Kidney (tissue), 14 donors: ENCODE data around the gene FARS2. TPM values are rescaled to one million over a fixed set of nuclear protein-coding genes. Genes with fewer than 3 reads are reported as not detected.

Experiments
- DNase-seq, 5 donors: peaks; one replicate each; pipeline ENCODE4 v3.0.0-alpha.2; 2013 to 2020
- FAIRE-seq: peaks from 2 replicates; lab custom pipeline; 2012; peaks lifted over from hg19 to GRCh38; lab: Jason Lieb, UNC
- H3K27ac ChIP-seq, 2 donors: one replicate each; pipeline ENCODE4 v1.7.0; 2013; ENCODE audit warnings: low read depth in 2 of 2, low read length in 2 of 2, inconsistent platforms in 1 of 2
- H3K27me3 ChIP-seq: one replicate; pipeline ENCODE4 v1.7.1; 2013; ENCODE audit warnings: low read length, inconsistent platforms; ENCODE audit not compliant: control insufficient read depth, insufficient read depth
- H3K36me3 ChIP-seq, 3 donors: one replicate each; pipeline versions ENCODE4 v1.7.0 to v1.7.1; 2013; ENCODE audit warnings: low read length in 3 of 3, control low read depth in 1 of 3, inconsistent platforms in 1 of 3; ENCODE audit not compliant: insufficient read depth in 3 of 3, control insufficient read depth in 2 of 3
- H3K4me1 ChIP-seq, 3 donors: one replicate each; pipeline versions ENCODE4 v1.7.0 to v1.7.1; 2013; ENCODE audit warnings: low read length in 3 of 3, inconsistent platforms in 1 of 3, low read depth in 1 of 3; ENCODE audit not compliant: control insufficient read depth in 2 of 3, insufficient read depth in 2 of 3
- H3K4me3 ChIP-seq, 3 donors: one replicate each; pipeline versions ENCODE4 v1.7.0 to v1.8.1; 2013; ENCODE audit warnings: low read length in 3 of 3, control low read depth in 1 of 3, inconsistent platforms in 1 of 3
- H3K9ac ChIP-seq, 3 donors: one replicate each; pipeline versions ENCODE4 v1.7.0 to v1.7.1; 2013; ENCODE audit warnings: low read length in 3 of 3, control low read depth in 1 of 3, inconsistent platforms in 1 of 3
- H3K9me3 ChIP-seq, 3 donors: one replicate each; pipeline versions ENCODE4 v1.7.0 to v1.7.1; 2013; ENCODE audit warnings: low read length in 3 of 3, control low read depth in 1 of 3, inconsistent platforms in 1 of 3; ENCODE audit not compliant: control insufficient read depth in 2 of 3, insufficient read depth in 1 of 3
- CTCF ChIP-seq: IDR thresholded peaks from 3 replicates; pipeline ENCODE4 v1.5.1; 2012; ENCODE audit warnings: mild to moderate bottlenecking, moderate library complexity, borderline replicate concordance; ENCODE audit not compliant: insufficient read depth; ENCODE audit errors: extremely low read depth
- intact Hi-C: fragments of 100-400 bp; cut with DNase I; formaldehyde crosslinking; loops from one replicate; pipeline ENCODE4 v1.11.1; 2022
- polyA plus RNA-seq: library from polyadenylated mRNA; stranded (reverse); fragments of 350-450 nt; fragmentation: Illumina TruSeq; extraction: RNeasy Lipid Tissue Mini Kit (QIAGEN cat#74804); gene quantifications from one replicate; pipeline ENCODE4 v1.2.3, GENCODE V29; 2014; ENCODE audit warnings: low read depth, low replicate concordance; ENCODE audit not compliant: insufficient read depth
- total RNA-seq: library from RNA; stranded (reverse); fragmentation: NEBNext Ultra II Directional; extraction: Animal tissue kit (Norgen Biotek cat#: 25700); gene quantifications from one replicate; pipeline ENCODE4 v1.2.1, GENCODE V29; 2021
- donor health status: control.
- donor health status: control.
- donor health status: control.
- donor health status: control.
- donor health status: control.
- donor health status: DM: yes; HTN: yes; CAD: no.
- donor health status: Normal renal cell carcinoma (clear cell type).

Gene FARS2
- total and polyA plus RNA-seq, 2 donors from 2014 or later: 22.1 to 24.8 TPM

- no peak overlapping the region for H3K27ac ChIP-seq
- no peak for TF ChIP-seq CTCF
- no peaks in the 10 kb centered on the region for H3K4me1 ChIP-seq
- H3K9me3 ChIP-seq: peaks cover 0 to 6% (median 0%) of the 10 kb centered on the region in 3 donors
- DNase-seq (no peak), FAIRE-seq (no peak)
- no peak overlapping the region for H3K4me3 ChIP-seq
- H3K9ac ChIP-seq: no peak overlapping the region
- no peaks in the 10 kb centered on the region for H3K36me3 ChIP-seq
- no peaks in the 10 kb centered on the region for H3K27me3 ChIP-seq
- intact Hi-C loops: no loop called here
These were observed 141.8 kb downstream of the FARS2 start for GRCh38 chr6:5403076-5403475.

GRCh38 chr6:5403609-5404008 is 142.3 kb downstream of the FARS2 start:
- no peak overlapping the region for H3K27ac ChIP-seq
- FAIRE-seq (no peak), DNase-seq (no peak)
- H3K9me3 ChIP-seq: peaks cover 0 to 6% (median 0%) of the 10 kb centered on the region in 3 donors
- no peak overlapping the region for H3K9ac ChIP-seq
- no peak for TF ChIP-seq CTCF
- H3K36me3 ChIP-seq: no peaks in the 10 kb centered on the region
- H3K27me3 ChIP-seq: no peaks in the 10 kb centered on the region
- intact Hi-C loops: no loop called here
- H3K4me1 ChIP-seq: no peaks in the 10 kb centered on the region
- no peak overlapping the region for H3K4me3 ChIP-seq

- Histone ChIP-seq H3K4me1 (no peaks in the 10 kb centered on the region), H3K9ac (no peak overlapping the region), H3K27ac (no peak overlapping the region), H3K27me3 (no peaks in the 10 kb centered on the region), H3K9me3 (peaks cover 0 to 6% (median 0%) of the 10 kb centered on the region in 3 donors), H3K36me3 (no peaks in the 10 kb centered on the region), H3K4me3 (no peak overlapping the region)
- FAIRE-seq (no peak), DNase-seq (no peak)
- TF ChIP-seq CTCF: no peak
- intact Hi-C loops: no loop called here
These were observed 144.7 kb downstream of the FARS2 start for GRCh38 chr6:5405976-5406375.

GRCh38 chr6:5411414-5411813 is 150.1 kb downstream of the FARS2 start:
- FAIRE-seq: no peak
- Histone ChIP-seq H3K36me3 (no peaks in the 10 kb centered on the region), H3K9ac (no peak overlapping the region), H3K4me1 (no peaks in the 10 kb centered on the region), H3K4me3 (no peak overlapping the region), H3K27ac (no peak overlapping the region), H3K9me3 (no peaks in the 10 kb centered on the region), H3K27me3 (no peaks in the 10 kb centered on the region)
- no peak for DNase-seq
- TF ChIP-seq CTCF: no peak
- intact Hi-C loops: no loop called here
